GM19468 (cell line): ENCODE data around the gene LMAN2.

Source experiments
- ATAC-seq: cut with Tn5 transposase; IDR thresholded peaks from one replicate; pipeline ENCODE4 v1.9.1; 2021; ENCODE audit warnings: mild to moderate bottlenecking, moderate library complexity, moderate number of reproducible peaks; ENCODE audit not compliant: unreplicated experiment; ENCODE audit errors: extremely low read depth

Gene LMAN2, protein sequence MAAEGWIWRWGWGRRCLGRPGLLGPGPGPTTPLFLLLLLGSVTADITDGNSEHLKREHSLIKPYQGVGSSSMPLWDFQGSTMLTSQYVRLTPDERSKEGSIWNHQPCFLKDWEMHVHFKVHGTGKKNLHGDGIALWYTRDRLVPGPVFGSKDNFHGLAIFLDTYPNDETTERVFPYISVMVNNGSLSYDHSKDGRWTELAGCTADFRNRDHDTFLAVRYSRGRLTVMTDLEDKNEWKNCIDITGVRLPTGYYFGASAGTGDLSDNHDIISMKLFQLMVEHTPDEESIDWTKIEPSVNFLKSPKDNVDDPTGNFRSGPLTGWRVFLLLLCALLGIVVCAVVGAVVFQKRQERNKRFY

GRCh38 chr5:177351392-177352329 lies at the start of gene LMAN2:
TSS of gene LMAN2 (minus strand) at chr5:177351668. CDS start at chr5:177351647, 21 bp downstream.
- ATAC-seq: no peak

DNA sequence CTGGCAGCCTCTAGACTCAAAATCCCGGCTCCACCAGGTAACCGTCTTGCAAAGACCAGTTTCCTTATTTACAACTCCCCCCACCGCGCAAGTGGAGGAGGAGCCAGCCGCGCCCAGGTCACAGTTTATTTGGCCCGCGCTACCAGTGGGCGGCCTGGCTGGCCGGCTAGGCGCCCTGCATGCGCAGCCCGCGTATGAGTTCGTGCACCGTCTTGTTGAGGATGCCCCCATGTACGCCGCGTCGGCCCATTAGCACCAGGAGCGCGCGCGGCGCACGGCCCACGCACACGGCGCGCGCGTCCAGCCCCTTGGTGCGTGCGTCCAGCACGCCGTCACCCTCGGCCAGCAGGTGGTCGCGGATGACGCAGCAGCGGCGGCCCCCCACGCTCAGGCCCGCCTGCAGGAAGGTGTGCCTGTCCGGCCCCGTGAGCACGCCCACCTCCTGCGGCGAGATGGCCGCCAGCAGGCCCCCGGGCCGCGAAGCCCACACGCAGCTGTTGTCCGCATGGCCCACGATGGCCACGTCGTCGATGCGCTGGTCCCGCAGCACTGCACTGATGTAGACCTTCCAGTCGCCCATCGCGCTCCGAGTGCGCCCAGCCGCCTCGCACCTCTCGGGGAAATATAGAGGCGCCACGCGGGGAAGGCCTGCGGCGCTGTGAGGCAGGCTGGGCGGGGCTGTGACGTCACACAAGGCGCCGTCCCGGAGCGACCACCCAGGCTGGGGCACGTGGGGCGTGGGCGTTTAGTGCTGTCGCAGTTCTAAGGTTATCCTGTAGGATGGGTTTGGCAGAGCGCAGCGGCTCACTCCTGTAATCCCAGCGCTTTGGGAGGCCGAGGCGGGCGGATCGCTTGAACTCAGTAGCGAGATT lies 48.8 kb upstream of the LMAN2 start, which contains the start of gene PFN3:
PFN3 (minus strand) TSS at position 665 of the 872 bp plus-strand sequence; CDS start at position 580, 85 bp downstream.
- no peak for ATAC-seq

- no peak for ATAC-seq
Observed at GRCh38 chr5:177397875-177398390, 46.5 kb upstream of the LMAN2 start.

GRCh38 chr5:177396807-177397206 lies 45.3 kb upstream of the LMAN2 start:
- ATAC-seq: no peak

GRCh38 chr5:177396078-177396477 lies 44.6 kb upstream of the LMAN2 start:
- ATAC-seq: no peak

DNA sequence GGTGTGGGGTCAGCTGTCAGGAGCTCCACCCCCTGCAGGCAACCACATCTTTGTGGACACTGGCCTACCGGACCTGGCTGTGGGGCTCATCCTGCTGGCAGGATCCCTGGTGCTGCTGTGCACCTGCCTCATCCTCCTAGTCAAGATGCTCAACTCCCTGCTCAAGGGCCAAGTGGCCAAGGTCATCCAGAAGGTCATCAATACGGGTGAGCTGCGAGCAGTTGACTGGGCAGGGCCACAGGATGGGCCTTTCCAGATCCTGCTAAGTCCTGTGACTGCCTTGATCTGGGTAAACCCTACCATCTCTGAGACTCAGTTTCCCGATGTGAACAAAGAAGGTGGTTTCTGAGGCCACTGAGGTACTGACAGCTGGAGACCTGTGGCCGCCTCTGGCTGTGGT lies 42.5 kb upstream of the LMAN2 start:
- ATAC-seq: no peak

GRCh38 chr5:177393206-177393765 lies 41.8 kb upstream of the LMAN2 start:
- ATAC-seq: no peak

DNA sequence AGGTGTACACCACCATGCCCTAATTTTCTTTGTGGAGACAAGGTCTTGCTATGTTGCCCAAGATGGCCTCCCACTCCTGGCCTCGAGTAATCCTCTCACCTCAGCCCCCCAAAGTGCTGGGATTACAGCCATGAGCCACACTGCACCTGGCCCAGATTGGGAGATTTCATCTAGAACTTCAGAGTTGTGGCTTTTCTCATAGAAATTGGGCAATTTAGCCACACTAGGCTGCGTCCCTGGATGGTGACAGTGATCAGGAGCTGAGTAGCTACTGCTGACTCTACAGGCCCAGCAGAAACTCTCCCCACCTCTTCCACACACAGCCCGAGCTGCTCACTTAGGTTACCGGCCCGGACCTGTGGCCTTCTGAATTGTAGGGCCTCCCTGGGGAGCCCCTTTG lies 41.3 kb upstream of the LMAN2 start:
- ATAC-seq: no peak

- ATAC-seq: no peak
Observed at GRCh38 chr5:177390363-177391300, 39.2 kb upstream of the LMAN2 start.

DNA sequence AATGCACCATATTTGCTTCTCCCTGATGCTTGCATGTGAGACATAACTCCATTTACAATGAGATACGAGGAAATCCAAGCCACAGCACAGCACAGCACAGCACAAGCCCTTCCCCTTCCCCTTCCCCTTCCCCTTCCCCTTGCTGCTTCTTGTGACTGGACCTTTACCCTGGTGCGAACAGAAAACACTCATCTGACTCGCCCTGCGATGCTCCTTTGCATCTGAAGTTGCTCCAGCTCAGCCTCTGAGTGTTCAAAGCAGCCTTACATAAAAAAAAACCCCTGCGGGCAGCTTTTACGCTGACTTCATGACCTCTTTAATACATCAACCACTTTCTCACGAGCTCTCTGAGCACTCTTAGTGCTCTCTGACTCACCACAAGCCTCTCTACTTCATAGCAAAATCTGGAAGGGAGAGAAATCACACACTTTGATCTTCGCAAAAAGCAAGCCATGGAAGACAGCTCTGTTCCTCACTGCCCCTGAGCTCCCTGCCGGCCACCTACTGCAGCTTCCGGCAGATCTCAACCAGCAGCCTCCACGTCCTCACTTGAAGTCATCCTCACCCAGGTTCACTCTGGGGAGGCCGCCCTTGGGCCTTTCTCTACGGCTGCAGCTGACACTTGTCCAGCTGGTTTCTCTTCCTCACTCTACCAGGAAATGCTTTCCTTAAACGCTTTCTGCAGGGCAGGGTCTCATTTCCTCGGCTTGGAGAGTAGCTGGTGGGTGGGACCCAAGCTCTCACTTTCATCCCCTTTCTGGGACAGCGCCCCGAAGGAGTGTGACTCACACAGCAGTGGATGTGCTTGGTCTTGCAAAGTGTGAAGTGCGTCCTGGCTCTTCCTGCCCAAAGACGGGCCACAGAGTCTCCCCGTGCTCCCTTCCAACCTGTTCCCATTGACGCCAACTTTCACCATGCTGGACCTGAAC lies 38.0 kb upstream of the LMAN2 start:
- ATAC-seq: no peak

DNA sequence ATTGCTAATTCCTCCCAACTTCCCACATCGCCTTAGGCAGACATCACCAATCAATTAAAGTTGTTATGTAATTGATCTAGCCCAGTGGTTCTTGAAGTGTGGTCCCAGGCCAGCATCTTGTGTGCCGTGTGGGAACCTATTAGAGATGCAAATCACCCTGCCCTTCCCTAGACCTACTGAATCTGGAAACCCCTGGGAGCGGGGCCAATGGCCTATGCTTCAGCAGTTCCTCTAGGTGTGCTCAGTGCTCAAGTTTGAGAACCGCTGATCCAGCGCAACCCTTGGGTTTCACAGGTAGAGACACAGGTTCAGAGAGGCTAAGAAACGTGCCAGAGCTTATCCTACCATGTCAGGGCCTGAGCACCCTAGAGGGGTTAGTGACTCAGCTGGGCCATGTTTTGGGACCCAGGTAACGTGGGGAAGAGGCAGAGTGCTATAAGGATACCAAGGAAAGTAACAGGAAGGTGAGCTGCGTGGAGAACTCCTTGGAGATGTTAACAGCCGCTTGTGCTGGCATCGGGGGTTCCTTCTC lies 37.1 kb upstream of the LMAN2 start:
- no peak for ATAC-seq

GRCh38 chr5:177387405-177387804 lies 35.9 kb upstream of the LMAN2 start:
- ATAC-seq: no peak

GRCh38 chr5:177386542-177386941 lies 35.1 kb upstream of the LMAN2 start:
- ATAC-seq: no peak

DNA sequence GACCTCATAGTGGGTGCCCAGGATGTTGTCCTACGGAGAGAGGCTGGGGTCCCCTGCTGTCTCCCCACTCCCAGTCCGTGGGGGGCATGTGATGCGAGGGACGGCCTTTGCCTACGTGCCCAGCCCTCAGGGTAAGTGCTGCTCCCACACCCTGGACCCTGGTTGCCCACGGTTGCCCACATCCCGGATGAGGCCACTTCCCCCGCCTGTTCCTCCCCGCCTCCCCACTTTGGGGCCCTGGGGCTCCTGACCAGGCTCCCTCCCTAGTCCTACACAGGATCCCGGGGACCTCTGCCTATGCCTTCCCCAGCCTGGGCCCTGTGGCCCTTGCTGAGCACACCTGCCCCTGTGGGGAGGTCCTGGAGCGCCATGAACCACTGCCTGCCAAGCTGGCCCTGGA lies 34.3 kb upstream of the LMAN2 start:
- no peak for ATAC-seq

DNA sequence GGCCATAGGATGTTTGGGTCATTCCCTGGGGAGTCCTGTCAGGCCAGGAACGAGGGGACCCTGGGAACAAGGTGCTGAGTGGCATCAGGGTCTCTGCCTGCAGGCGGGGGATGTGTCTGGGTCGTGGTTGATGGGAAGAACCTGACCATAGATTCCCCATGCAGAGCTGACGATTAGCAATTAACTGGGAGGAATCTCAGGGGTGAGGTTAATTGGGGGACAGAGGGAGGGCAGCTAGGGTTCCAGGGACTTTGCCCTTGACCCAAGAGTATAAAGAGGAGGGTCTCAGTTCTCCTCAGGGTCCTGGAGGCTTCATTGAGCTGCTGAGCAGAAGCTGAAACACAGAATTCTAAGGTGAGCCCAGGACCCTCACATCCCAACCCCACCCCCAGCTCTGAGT lies 32.7 kb upstream of the LMAN2 start, which contains the start of gene SLC34A1:
SLC34A1 (plus strand) TSS at position 301 of the 400 bp plus-strand sequence. CDS start 1,308 bp downstream, outside the sequence.
- ATAC-seq: no peak

DNA sequence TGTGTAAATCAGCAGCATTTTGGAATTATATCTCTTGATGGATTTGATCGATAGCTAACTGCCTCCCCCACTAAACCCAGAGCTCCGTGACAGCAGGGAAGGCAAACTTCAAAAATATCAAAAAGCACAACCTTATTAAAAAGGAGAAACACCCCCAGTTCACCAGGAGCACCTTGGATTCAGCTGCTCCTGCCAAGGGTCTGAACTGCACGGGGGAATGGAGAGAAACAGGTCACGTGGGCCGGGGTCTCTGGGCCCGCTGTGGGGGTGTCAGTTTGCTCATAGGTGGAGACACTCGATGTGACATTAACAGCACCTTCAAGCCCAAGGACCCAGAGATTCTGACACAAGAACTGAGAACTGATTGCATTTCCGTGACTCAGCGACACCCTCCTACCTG lies 31.7 kb upstream of the LMAN2 start:
- no peak for ATAC-seq

- ATAC-seq: no peak
Observed at GRCh38 chr5:177382423-177383029, 31.1 kb upstream of the LMAN2 start.
